Measurements from ENCODE around the gene GPBP1.

The GPBP1 gene

GRCh38 chr5:57199866-57200265 lies 26.0 kb downstream of the GPBP1 start:
- H4K20me1 ChIP-seq (ENCODE audit: control insufficient read depth, insufficient read depth, low read depth, low read length): peaks cover 31% of the 10 kb centered on the region
- TF ChIP-seq, protein P1, sequence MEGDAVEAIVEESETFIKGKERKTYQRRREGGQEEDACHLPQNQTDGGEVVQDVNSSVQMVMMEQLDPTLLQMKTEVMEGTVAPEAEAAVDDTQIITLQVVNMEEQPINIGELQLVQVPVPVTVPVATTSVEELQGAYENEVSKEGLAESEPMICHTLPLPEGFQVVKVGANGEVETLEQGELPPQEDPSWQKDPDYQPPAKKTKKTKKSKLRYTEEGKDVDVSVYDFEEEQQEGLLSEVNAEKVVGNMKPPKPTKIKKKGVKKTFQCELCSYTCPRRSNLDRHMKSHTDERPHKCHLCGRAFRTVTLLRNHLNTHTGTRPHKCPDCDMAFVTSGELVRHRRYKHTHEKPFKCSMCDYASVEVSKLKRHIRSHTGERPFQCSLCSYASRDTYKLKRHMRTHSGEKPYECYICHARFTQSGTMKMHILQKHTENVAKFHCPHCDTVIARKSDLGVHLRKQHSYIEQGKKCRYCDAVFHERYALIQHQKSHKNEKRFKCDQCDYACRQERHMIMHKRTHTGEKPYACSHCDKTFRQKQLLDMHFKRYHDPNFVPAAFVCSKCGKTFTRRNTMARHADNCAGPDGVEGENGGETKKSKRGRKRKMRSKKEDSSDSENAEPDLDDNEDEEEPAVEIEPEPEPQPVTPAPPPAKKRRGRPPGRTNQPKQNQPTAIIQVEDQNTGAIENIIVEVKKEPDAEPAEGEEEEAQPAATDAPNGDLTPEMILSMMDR (IDR thresholded peaks at IDR 0.05; ENCODE audit: low read depth, low read length, poor library complexity, severe bottlenecking): no peak
- no peak for TF ChIP-seq EZH2phosphoT487 (IDR thresholded peaks at IDR 0.05; ENCODE audit: borderline replicate concordance, low read length)
- H3K79me2 ChIP-seq (ENCODE audit: control insufficient read depth, low read length): peaks cover 100% of the 10 kb centered on the region
- peaks cover 38% of the 10 kb centered on the region for H3K4me1 ChIP-seq (ENCODE audit: control insufficient read depth, low read length)
- peaks cover 10% of the 10 kb centered on the region for H3F3A ChIP-seq (ENCODE audit: control insufficient read depth, insufficient read depth)
- no peak overlapping the region for H3K4me3 ChIP-seq (ENCODE audit: low read length)
- no peak overlapping the region for H3K4me2 ChIP-seq (ENCODE audit: low read length)
- no peaks in the 10 kb centered on the region for H3K9me3 ChIP-seq (ENCODE audit: control insufficient read depth, insufficient read depth, low read length)
- no peaks in the 10 kb centered on the region for H3K9me2 ChIP-seq (replicated peaks; ENCODE audit: control insufficient read depth, low read length)
- no peaks in the 10 kb centered on the region for H3K27me3 ChIP-seq (ENCODE audit: control insufficient read depth, low read length)
- H3K27ac ChIP-seq (ENCODE audit: low read depth, low read length): no peak overlapping the region
- peaks cover 39% of the 10 kb centered on the region for H3K36me3 ChIP-seq (ENCODE audit: control insufficient read depth, low read length)

DNA sequence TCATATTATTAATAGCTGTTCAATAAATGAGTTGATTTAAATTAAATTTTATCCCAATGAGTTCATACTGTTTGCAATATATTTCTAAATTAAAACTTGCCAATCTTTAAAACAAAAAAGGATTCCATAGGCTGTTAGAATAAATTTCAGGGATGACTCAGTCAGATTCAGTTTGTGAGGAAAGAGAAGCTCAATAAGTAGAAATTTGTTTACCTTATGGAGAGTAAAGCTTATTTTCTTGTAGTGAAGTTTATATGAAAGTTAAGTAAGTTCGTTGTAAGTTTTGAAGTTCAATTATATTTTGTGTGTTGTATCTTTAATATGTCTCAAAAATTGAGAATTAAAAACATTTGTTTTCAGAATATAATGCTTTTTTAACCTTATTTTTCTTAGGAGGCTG lies 29.0 kb downstream of the GPBP1 start:
- no peaks in the 10 kb centered on the region for H3K9me2 ChIP-seq (replicated peaks; ENCODE audit: control insufficient read depth, low read length)
- no peak overlapping the region for H3K4me2 ChIP-seq (ENCODE audit: low read length)
- peaks cover 42% of the 10 kb centered on the region; the same call in 1 of the 2 replicates for H4K20me1 ChIP-seq (ENCODE audit: control insufficient read depth, insufficient read depth, low read depth, low read length)
- peaks cover 39% of the 10 kb centered on the region for H3K36me3 ChIP-seq (ENCODE audit: control insufficient read depth, low read length)
- H3F3A ChIP-seq (ENCODE audit: control insufficient read depth, insufficient read depth): peaks cover 5% of the 10 kb centered on the region
- H3K79me2 ChIP-seq (ENCODE audit: control insufficient read depth, low read length): peaks cover 100% of the 10 kb centered on the region
- TF ChIP-seq EZH2phosphoT487 (IDR thresholded peaks at IDR 0.05; ENCODE audit: borderline replicate concordance, low read length): no peak
- TF ChIP-seq, protein P1 (IDR thresholded peaks at IDR 0.05; ENCODE audit: low read depth, low read length, poor library complexity, severe bottlenecking): no peak
- H3K4me3 ChIP-seq (ENCODE audit: low read length): no peak overlapping the region
- H3K9me3 ChIP-seq (ENCODE audit: control insufficient read depth, insufficient read depth, low read length): no peaks in the 10 kb centered on the region
- peaks cover 60% of the 10 kb centered on the region for H3K4me1 ChIP-seq (ENCODE audit: control insufficient read depth, low read length)
- H3K27me3 ChIP-seq (ENCODE audit: control insufficient read depth, low read length): no peaks in the 10 kb centered on the region
- H3K27ac ChIP-seq (ENCODE audit: low read depth, low read length): no peak overlapping the region

GRCh38 chr5:57207007-57207653 lies 33.3 kb downstream of the GPBP1 start:
- H3K79me2 ChIP-seq (ENCODE audit: control insufficient read depth, low read length): peaks cover 100% of the 10 kb centered on the region
- H3K27ac ChIP-seq (ENCODE audit: low read depth, low read length): no peak overlapping the region
- H3K36me3 ChIP-seq (ENCODE audit: control insufficient read depth, low read length): peaks cover 44% of the 10 kb centered on the region
- no peaks in the 10 kb centered on the region for H3K27me3 ChIP-seq (ENCODE audit: control insufficient read depth, low read length)
- no peaks in the 10 kb centered on the region for H3K9me2 ChIP-seq (replicated peaks; ENCODE audit: control insufficient read depth, low read length)
- peaks cover 42% of the 10 kb centered on the region for H4K20me1 ChIP-seq (ENCODE audit: control insufficient read depth, insufficient read depth, low read depth, low read length)
- peaks cover 61% of the 10 kb centered on the region for H3K4me1 ChIP-seq (ENCODE audit: control insufficient read depth, low read length)
- no peak overlapping the region for H3K4me3 ChIP-seq (ENCODE audit: low read length)
- no peak overlapping the region for H3K4me2 ChIP-seq (ENCODE audit: low read length)
- H3K9me3 ChIP-seq (ENCODE audit: control insufficient read depth, insufficient read depth, low read length): no peaks in the 10 kb centered on the region
- peaks cover 7% of the 10 kb centered on the region for H3F3A ChIP-seq (ENCODE audit: control insufficient read depth, insufficient read depth)
- no peak for TF ChIP-seq EZH2phosphoT487 (IDR thresholded peaks at IDR 0.05; ENCODE audit: borderline replicate concordance, low read length)
- TF ChIP-seq, protein P1 (IDR thresholded peaks at IDR 0.05; ENCODE audit: low read depth, low read length, poor library complexity, severe bottlenecking): no peak
